OCI-LY3 (cell line): Measurements from ENCODE around the gene BACH2.

Experiments
- EZH2phosphoT487 ChIP-seq: fragments of 200-600 bp; shearing (Covaris generic); IDR thresholded peaks from 2 replicates; pipeline ENCODE4 v1.6.1; 2018; ENCODE audit warnings: antibody characterized with exemption, mixed run types, low read depth
- TF ChIP-seq, protein P1 (sequence below): fragments of 200-600, 300-600 bp; sonication (generic); IDR thresholded peaks from 2 replicates; pipeline ENCODE4 v1.5.1; 2014; ENCODE audit warnings: antibody characterized with exemption, low read length, low read depth

DNA sequence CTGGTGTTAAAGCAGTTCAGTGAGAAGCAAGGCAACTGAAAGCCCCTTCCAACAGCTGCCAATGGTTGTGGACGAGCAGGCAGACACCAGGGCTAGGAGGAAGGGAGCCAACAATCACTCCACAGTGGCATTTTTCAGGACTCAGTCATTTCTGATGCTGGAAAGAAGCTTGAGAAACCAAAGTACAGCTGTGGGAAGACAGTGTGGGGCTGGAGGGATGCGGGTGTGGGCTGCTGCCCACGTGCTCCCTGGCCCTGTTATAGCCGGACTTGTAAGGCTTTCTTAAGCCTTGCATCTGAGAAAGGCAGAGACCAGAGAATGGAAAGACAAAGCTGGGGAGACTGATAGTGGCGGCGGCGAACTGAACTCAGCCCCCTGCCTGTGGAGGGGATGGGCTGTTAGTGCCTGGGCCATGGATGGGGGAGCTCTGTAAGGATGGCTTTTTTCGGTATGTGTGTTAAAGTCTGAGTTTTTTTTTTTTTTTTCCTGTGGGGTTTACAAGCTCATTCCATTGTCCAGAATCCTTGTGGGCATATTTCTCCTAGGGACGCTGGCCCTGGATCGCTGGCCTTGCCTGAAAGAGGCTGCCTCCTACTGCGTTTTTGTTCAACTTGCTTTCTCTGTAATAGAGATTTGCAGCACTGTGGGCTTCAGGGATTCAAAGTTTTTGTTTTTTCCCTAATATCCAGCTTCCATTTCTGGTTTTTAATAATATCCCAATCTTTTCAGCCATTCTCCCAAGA lies 310.7 kb downstream of the BACH2 start:
- TF ChIP-seq, protein P1, sequence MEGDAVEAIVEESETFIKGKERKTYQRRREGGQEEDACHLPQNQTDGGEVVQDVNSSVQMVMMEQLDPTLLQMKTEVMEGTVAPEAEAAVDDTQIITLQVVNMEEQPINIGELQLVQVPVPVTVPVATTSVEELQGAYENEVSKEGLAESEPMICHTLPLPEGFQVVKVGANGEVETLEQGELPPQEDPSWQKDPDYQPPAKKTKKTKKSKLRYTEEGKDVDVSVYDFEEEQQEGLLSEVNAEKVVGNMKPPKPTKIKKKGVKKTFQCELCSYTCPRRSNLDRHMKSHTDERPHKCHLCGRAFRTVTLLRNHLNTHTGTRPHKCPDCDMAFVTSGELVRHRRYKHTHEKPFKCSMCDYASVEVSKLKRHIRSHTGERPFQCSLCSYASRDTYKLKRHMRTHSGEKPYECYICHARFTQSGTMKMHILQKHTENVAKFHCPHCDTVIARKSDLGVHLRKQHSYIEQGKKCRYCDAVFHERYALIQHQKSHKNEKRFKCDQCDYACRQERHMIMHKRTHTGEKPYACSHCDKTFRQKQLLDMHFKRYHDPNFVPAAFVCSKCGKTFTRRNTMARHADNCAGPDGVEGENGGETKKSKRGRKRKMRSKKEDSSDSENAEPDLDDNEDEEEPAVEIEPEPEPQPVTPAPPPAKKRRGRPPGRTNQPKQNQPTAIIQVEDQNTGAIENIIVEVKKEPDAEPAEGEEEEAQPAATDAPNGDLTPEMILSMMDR = no peak
- TF ChIP-seq EZH2phosphoT487 = no peak
